ENCODE measurements around the gene PTPRD. TPM values are rescaled to one million over a fixed set of nuclear protein-coding genes. Genes with fewer than 3 reads are reported as not detected.

Gene PTPRD
- total and polyA plus RNA-seq, 2 of the 4 experiments (the other 2 are of a cell fraction): 0.07 to 0.18 TPM

- ATAC-seq (ENCODE audit: low read depth): no peak
- Histone ChIP-seq H4K20me1 (ENCODE audit: insufficient read depth, low read length) (no peaks in the 10 kb centered on the region), H3K27ac (ENCODE audit: insufficient read depth, low read length) (no peak overlapping the region), H3K9me1 (ENCODE audit: insufficient read depth, low read length) (no peaks in the 10 kb centered on the region), H3K18ac (ENCODE audit: low read depth, low read length) (no peak overlapping the region), H3K36me3 (ENCODE audit: control insufficient read depth, insufficient read depth, low read length) (no peaks in the 10 kb centered on the region), H3K4me3 (ENCODE audit: insufficient read depth, low read depth, low read length) (no peak overlapping the region), H2BK15ac (ENCODE audit: low read depth, low read length) (no peak overlapping the region), H2AFZ (replicated peaks; ENCODE audit: low read length, poor library complexity) (no peak overlapping the region), H3K79me1 (ENCODE audit: low read depth in 1 of 2, low read length in 2 of 2) (no peaks in the 10 kb centered on the region), H3K9ac (ENCODE audit: low read depth, low read length) (no peak overlapping the region), H2BK5ac (ENCODE audit: low read depth, low read length, poor library complexity, severe bottlenecking) (no peak overlapping the region), H2AK5ac (ENCODE audit: low read depth, low read length) (no peak overlapping the region), H3K9me3 (ENCODE audit: control insufficient read depth, insufficient read depth, low read length) (no peaks in the 10 kb centered on the region), H3K4ac (ENCODE audit: low read depth, low read length) (no peak overlapping the region), H2AK9ac (replicated peaks; ENCODE audit: low read depth, low read length, poor library complexity) (no peak overlapping the region), H3K56ac (ENCODE audit: extremely low read depth, insufficient read depth, low read length) (no peak overlapping the region), H3K4me2 (ENCODE audit: low read depth, low read length) (no peak overlapping the region), H3K27me3 (ENCODE audit: control insufficient read depth, insufficient read depth, low read length) (no peaks in the 10 kb centered on the region), H4K5ac (ENCODE audit: low read depth, low read length) (no peak overlapping the region), H3K14ac (replicated peaks; ENCODE audit: low read depth, low read length) (no peak overlapping the region), H2BK20ac (ENCODE audit: low read depth, low read length) (no peak overlapping the region), H2BK120ac (ENCODE audit: low read depth, low read length) (no peak overlapping the region), H3K23ac (ENCODE audit: low read depth, low read length) (no peak overlapping the region), H4K91ac (ENCODE audit: insufficient read depth, low read depth, low read length) (no peak overlapping the region), H3K4me1 (ENCODE audit: control insufficient read depth, insufficient read depth, low read length) (no peaks in the 10 kb centered on the region), H4K8ac (ENCODE audit: low read depth in 2 of 2, low read length in 2 of 2) (no peak overlapping the region)
- in situ Hi-C loops (cut with MboI; ENCODE audit: low sequenced_read_pairs): no loop called here
- ChIA-PET CTCF (no interaction called here), POLR2A (ENCODE audit: unreplicated experiment) (no interaction called here)
- intact Hi-C loops (cut with micrococcal nuclease): no loop called here
- DNase-seq: no peak
- no TSS peak for BruUV-seq (replicated peaks)
- TF ChIP-seq CTCF (conservative IDR thresholded peaks at IDR 0.05; ENCODE audit: low read depth, low read length) (no peak), MAZ (IDR thresholded peaks at IDR 0.05; ENCODE audit: borderline replicate concordance, low read depth, low read length) (no peak), RAD21 (IDR thresholded peaks at IDR 0.05; ENCODE audit: low read length) (no peak), RFX5 (IDR thresholded peaks at IDR 0.05; ENCODE audit: low read depth, low read length) (no peak), POLR2A (IDR thresholded peaks at IDR 0.05; ENCODE audit: low read depth, low read length) (no peak), FOS (IDR thresholded peaks at IDR 0.05; ENCODE audit: low read depth, low read length) (no peak), MXI1 (IDR thresholded peaks at IDR 0.05; ENCODE audit: borderline replicate concordance, low read depth, low read length) (no peak), MAFK (IDR thresholded peaks at IDR 0.05; ENCODE audit: low read depth, low read length) (no peak), RCOR1 (IDR thresholded peaks at IDR 0.05; ENCODE audit: insufficient replicate concordance, low read length) (no peak), ELK1 (IDR thresholded peaks at IDR 0.05; ENCODE audit: borderline replicate concordance, low read depth, low read length) (no peak), SMC3 (IDR thresholded peaks at IDR 0.05; ENCODE audit: low read depth, low read length) (no peak), CHD1 (IDR thresholded peaks at IDR 0.05; ENCODE audit: low read depth, low read length) (no peak), CEBPB (IDR thresholded peaks at IDR 0.05; ENCODE audit: low read depth, low read length) (no peak), BHLHE40 (IDR thresholded peaks at IDR 0.05; ENCODE audit: low read depth, low read length) (no peak)
- no CpG with 5 or more reads among the region's 1 CpG for WGBS, 2 experiments (ENCODE audit: extremely low coverage in 2 of 2, insufficient read length in 1 of 2)
- dilution Hi-C loops (cut with HindIII; ENCODE audit: low sequenced_read_pairs, unreplicated experiment): no loop called here
Observed at GRCh38 chr9:9804109-9804508, 808.7 kb downstream of the PTPRD start.
